HUES6 (cell line): ENCODE measurements around the gene COX5A.
"Not testable (repeated sequence)": the region's sequence is repeated elsewhere in the genome, so short reads cannot be mapped to it uniquely, and the experiment has no call there.

Source experiments
- H3K27ac ChIP-seq: 2 replicates; pipeline ENCODE4 v1.7.0; 2013; ENCODE audit warnings: low read depth, mild to moderate bottlenecking, low read length, inconsistent platforms
- H3K27me3 ChIP-seq: 2 replicates; pipeline ENCODE4 v1.6.1; 2013; ENCODE audit warnings: low read length; ENCODE audit not compliant: control insufficient read depth, insufficient read depth
- H3K36me3 ChIP-seq: 2 replicates; pipeline ENCODE4 v1.6.1; 2013; ENCODE audit warnings: low read length; ENCODE audit not compliant: control insufficient read depth, insufficient read depth
- H3K4me1 ChIP-seq: 2 replicates; pipeline ENCODE4 v1.6.1; 2013; ENCODE audit warnings: low read length; ENCODE audit not compliant: control insufficient read depth, insufficient read depth
- H3K4me3 ChIP-seq: 2 replicates; pipeline ENCODE4 v1.5.1; 2013; ENCODE audit warnings: low read depth, low read length
- H3K9ac ChIP-seq: one replicate; pipeline ENCODE4 v1.6.1; 2013; ENCODE audit warnings: mild to moderate bottlenecking, low read length
- H3K9me3 ChIP-seq: 2 replicates; pipeline ENCODE4 v1.6.1; 2013; ENCODE audit warnings: low read depth, low read length; ENCODE audit not compliant: control insufficient read depth, insufficient read depth

The COX5A gene

DNA sequence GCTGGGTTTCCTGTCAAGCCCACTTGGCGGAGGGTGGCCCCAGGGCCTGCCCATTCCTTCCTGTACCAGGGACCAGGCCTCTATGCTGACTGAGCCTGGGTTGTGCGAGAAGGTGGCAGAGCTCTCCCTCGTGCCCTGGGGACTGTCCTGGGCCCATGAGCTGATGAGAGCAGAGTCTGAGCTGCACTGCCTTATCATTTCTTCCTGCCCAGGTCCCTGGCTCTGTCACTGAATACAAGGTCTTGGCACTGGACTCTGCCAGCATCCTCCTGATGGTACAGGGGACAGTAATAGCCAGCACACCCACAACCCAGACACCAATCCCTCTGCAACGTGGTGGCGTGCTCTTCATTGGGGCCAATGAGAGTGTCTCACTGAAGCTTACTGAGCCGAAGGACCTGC lies 40.6 kb downstream of the COX5A start:
- Histone ChIP-seq H3K4me3 (no peak overlapping the region), H3K4me1 (no peaks in the 10 kb centered on the region; the same call in 1 of the 2 replicates), H3K27ac (no peak overlapping the region), H3K27me3 (no peaks in the 10 kb centered on the region), H3K9ac (no peak overlapping the region), H3K36me3 (peaks cover 74% of the 10 kb centered on the region), H3K9me3 (no peaks in the 10 kb centered on the region)

DNA sequence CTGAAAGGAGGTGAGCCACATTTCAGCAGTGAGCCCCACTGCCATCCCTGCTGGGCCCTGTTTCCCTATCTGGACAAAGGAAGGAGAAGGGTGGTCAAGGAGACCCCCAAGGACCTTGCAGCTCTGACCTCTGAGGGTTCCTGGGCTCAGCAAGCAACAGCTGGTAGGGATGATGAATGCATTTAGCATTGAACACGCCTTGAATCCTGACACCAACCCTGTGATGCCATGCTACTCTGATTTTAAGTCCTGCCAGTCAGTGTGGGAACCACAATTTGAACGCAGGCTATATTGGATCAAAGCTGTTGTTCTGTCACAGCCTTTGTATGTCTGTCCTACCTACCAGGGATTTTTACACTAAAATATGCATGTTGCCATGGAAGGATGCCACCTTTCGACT lies 41.6 kb downstream of the COX5A start:
- H3K27me3 ChIP-seq: no peaks in the 10 kb centered on the region

DNA sequence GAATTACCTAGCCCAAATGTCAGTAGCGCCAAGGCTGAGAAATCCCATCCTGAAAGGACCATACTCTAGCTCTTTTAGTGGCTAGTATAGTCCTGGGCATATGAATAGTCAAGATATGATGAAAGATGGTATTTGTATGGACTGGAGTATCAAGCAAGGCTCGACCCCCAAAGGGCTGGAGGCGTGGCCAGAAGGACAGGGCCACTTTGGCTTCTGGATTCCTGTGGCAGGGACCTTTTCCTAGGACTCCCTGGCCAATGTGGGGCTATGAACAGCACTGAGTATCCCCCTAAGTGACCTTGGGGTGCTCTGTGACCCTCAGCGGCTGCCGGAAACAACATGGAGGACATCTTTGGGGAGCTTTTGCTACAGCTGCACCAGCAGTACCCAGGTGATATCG lies 42.0 kb downstream of the COX5A start:
- Histone ChIP-seq H3K27ac (no peak overlapping the region), H3K4me1 (no peaks in the 10 kb centered on the region), H3K36me3 (peaks cover 70% of the 10 kb centered on the region), H3K27me3 (no peaks in the 10 kb centered on the region), H3K4me3 (no peak overlapping the region), H3K9ac (no peak overlapping the region), H3K9me3 (no peaks in the 10 kb centered on the region)

More for the DNA sequence above, 41.6 kb downstream of the COX5A start:
- no peak overlapping the region for H3K4me3 ChIP-seq
- no peaks in the 10 kb centered on the region; the same call in 1 of the 2 replicates for H3K4me1 ChIP-seq
- no peak overlapping the region for H3K9ac ChIP-seq
- H3K9me3 ChIP-seq: no peaks in the 10 kb centered on the region
- no peak overlapping the region for H3K27ac ChIP-seq
- H3K36me3 ChIP-seq: peaks cover 73% of the 10 kb centered on the region

DNA sequence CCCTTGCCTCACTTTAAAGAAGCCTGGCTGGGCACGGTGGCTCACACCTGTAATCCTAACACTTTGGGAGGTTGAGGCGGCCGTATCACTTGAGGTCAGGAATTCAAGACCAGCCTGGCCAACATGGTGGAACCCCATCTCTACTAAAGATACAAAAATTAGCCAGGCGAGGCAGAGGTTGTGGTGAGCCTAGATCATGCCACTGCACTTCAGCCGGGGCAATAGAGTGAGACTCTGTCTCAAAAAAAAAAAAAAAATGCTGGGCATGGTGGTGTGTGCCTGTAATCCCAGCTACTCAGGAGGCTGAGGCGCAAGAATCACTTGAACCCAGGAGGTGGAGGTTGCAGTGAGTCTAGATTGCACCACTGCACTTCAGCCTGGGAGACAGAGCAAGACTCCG lies 43.5 kb downstream of the COX5A start:
- H3K4me3 ChIP-seq, H3K4me1 ChIP-seq, H3K27ac ChIP-seq, H3K9me3 ChIP-seq, H3K27me3 ChIP-seq, H3K9ac ChIP-seq: not testable (repeated sequence)
- H3K36me3 ChIP-seq: peaks cover 56% of the 10 kb centered on the region

DNA sequence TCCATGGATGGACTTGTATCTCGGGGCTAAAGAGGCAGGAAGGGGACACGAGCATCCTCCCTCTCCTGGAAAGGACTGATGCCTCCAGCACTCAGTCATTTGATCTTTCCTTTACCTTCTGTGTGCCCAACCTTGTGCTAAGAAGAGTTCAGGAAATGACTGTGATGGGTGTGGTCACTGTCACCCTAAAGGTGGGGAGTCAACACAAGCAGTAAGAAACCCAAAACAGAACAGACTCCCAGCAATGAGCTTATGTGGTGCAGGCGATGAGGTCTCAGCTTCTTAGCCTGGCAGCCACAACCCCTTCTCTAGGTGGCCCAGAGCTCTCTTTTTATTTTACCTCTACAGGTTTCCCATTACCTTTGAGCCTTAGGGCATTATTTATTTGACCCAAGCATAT lies 44.2 kb downstream of the COX5A start:
- H3K4me1 ChIP-seq: peaks cover 5% of the 10 kb centered on the region; the same call in 1 of the 2 replicates
- H3K4me3 ChIP-seq: no peak overlapping the region
- H3K27me3 ChIP-seq: no peaks in the 10 kb centered on the region
- H3K36me3 ChIP-seq: peaks cover 48% of the 10 kb centered on the region
- H3K9ac ChIP-seq: no peak overlapping the region
- no peaks in the 10 kb centered on the region for H3K9me3 ChIP-seq
- H3K27ac ChIP-seq: no peak overlapping the region

DNA sequence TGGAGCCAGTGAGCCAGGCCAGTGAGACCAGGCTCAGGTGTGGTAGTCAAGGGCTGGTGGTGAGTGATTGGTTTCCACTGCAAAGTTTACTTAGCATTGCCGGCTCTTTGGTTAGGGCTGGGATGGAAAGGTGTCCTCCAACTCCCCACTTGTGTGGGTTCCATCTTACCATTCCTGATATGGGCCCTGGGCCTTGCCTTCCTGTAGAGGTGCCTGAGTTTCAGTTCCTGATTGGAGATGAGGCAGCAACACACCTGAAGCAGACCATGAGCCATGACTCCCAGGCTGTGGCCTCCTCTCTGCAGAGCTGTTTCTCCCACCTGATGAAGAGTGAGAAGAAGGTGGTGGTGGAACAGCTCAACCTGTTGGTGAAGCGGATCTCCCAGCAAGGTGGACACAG lies 44.9 kb downstream of the COX5A start:
- Histone ChIP-seq H3K4me1 (peaks cover 5% of the 10 kb centered on the region; the same call in 1 of the 2 replicates), H3K9ac (no peak overlapping the region), H3K4me3 (no peak overlapping the region), H3K27ac (no peak overlapping the region), H3K9me3 (no peaks in the 10 kb centered on the region), H3K27me3 (no peaks in the 10 kb centered on the region), H3K36me3 (peaks cover 44% of the 10 kb centered on the region)

DNA sequence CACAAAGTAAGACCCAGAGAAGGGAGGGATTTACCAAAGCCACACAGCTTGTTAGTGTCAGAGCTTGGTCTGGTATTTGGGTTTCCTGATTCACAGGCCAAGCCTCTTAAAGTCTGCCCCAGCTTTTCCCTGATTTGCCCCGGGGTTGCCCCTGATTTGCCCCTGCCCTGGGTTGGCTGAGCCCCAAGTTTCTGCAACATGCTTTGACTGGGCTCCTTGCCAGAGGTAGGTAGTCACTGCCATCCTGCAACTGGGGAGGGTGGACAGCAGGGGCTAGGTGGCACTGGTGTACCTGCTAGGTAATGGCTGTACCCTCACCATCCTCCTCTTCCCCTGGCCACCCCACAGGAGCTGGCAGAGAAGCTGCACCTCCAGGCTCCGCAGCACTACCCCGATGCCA lies 45.6 kb downstream of the COX5A start:
- Histone ChIP-seq H3K36me3 (peaks cover 39% of the 10 kb centered on the region), H3K9me3 (no peaks in the 10 kb centered on the region), H3K4me3 (no peak overlapping the region), H3K9ac (no peak overlapping the region), H3K4me1 (peaks cover 5% of the 10 kb centered on the region; the same call in 1 of the 2 replicates), H3K27me3 (no peaks in the 10 kb centered on the region), H3K27ac (no peak overlapping the region)

DNA sequence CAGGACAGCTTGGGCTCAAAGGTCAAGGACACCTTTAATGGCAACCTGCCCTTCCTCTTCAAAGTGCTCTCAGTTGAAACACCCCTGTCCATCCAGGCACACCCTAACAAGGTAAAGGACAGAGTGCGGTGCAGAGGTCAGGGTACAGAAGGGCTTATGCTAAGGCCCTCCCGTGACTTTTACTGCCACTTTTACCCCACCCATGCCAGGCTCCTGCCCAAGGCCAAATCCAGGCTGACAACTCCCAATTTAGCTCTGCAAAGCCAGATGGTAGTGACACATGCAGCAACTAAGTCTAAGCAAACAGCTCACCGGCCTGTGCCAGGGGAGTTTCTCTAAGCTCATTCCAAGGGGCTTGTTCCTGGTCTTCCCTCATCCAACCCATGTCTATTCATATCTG lies 46.4 kb downstream of the COX5A start:
- H3K9ac ChIP-seq: no peak overlapping the region
- peaks cover 31% of the 10 kb centered on the region for H3K36me3 ChIP-seq
- no peak overlapping the region for H3K27ac ChIP-seq
- H3K9me3 ChIP-seq: no peaks in the 10 kb centered on the region
- no peaks in the 10 kb centered on the region for H3K27me3 ChIP-seq
- H3K4me3 ChIP-seq: no peak overlapping the region
- peaks cover 5% of the 10 kb centered on the region; the same call in 1 of the 2 replicates for H3K4me1 ChIP-seq

DNA sequence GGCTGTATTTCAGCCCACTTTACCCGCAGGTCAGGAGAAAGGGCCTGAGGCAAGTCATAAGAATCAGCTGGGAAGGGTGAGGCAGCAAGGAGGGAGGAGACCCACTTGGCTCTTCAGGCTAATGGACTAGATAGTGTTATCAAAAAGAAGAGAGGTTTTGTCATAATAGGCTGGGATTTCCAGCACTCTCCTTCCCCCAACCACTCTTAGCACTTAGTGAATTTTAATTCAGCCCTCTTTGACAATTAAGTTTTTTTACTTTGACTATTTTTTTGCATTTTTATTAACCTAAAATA lies 47.3 kb downstream of the COX5A start:
- Histone ChIP-seq H3K27ac (no peak overlapping the region), H3K4me3 (peak overlapping the region; percentile 79), H3K9me3 (no peaks in the 10 kb centered on the region), H3K27me3 (no peaks in the 10 kb centered on the region), H3K9ac (peak overlapping the region; percentile 88), H3K36me3 (peaks cover 25% of the 10 kb centered on the region), H3K4me1 (peaks cover 5% of the 10 kb centered on the region; the same call in 1 of the 2 replicates)

DNA sequence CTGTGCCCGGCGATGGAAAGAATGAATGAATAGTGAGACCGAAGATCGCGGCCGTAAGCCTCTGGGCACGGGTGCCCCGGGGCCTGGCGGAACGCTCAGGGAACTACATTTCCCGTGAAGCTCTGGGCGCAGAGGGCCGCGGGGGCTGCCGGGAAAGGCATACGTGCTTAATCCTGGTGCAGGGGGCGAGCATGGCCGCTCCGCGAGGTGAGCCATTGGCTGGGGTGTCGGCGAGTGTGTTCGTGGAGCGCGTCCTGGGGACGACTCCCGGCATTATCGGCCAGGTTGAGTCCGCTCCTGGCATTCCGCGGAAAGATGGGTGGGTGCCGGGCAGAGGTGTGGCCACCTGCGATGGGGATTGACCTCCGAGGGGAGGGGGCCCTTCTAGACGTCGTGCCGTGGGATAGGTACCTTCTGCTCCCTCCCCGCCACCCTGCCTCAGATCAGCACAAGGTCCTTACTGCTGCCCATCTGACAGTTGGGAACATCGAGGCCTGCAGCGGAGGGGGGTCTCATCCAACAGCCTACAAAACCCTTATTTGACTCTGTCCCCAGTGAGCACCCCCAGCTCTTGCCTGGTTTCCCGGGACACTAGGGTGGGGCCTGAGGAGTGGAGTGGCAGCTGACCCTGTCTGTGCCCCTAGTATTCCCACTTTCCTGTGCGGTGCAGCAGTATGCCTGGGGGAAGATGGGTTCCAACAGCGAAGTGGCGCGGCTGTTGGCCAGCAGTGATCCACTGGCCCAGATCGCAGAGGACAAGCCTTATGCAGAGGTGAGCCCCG lies 47.8 kb downstream of the COX5A start, which contains the start of gene MPI:
Gene MPI, plus strand, starts transcription at position 160 of the 782 bp plus-strand sequence. Its CDS starts 32 bp downstream, at position 192.
- Histone ChIP-seq H3K4me1 (peaks cover 5% of the 10 kb centered on the region; the same call in 1 of the 2 replicates), H3K9me3 (no peaks in the 10 kb centered on the region), H3K4me3 (peak within 1 kb of the TSS; percentile 79), H3K27me3 (no peaks in the 10 kb centered on the region), H3K9ac (peak within 1 kb of the TSS; percentile 88), H3K27ac (no peak within 1 kb of the TSS), H3K36me3 (peaks cover 25% of the 10 kb centered on the region)

DNA sequence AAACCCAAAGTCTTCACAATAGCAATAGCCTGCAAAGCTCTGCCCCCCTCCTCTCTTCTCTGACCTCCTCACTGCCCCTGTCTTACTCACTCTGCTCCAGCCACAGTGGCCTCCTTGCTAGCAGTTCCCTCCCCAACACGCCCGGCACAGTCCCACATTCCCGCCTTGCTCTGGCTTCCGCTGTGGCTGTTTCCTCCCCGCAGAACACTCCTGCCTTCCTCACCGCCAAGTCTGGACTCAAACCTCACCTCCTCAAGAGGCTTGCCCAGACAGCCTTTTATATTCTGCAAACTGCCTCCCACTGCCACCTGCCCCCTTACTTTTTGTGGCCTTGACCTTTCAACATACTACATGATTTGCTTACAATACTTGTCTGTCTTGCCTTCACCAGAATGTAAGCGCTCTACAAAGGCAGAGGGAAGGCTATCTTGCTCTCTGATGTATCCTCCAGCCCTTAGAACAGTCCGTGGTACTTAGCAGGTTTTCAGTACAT lies 48.4 kb downstream of the COX5A start:
- Histone ChIP-seq H3K4me3 (peak overlapping the region; percentile 79), H3K9ac (peak overlapping the region; percentile 6), H3K27ac (no peak overlapping the region), H3K27me3 (no peaks in the 10 kb centered on the region), H3K9me3 (no peaks in the 10 kb centered on the region), H3K4me1 (peaks cover 5% of the 10 kb centered on the region; the same call in 1 of the 2 replicates), H3K36me3 (peaks cover 25% of the 10 kb centered on the region)
